Measurements from ENCODE around the gene KRTAP9-7.
"Not testable (repeated sequence)": the region's sequence is repeated elsewhere in the genome, so short reads cannot be mapped to it uniquely, and the experiment has no call there.

KRTAP9-7 gene

GRCh38 chr17:41275648-41276190 lies at the start of gene KRTAP9-7:
TSS of gene KRTAP9-7 (plus strand) at chr17:41275698. CDS start at chr17:41275698, 0 bp downstream.
- DNase-seq (ENCODE audit: low spot score): not testable (repeated sequence)

- DNase-seq (ENCODE audit: low spot score): no peak
These were observed 49.4 kb upstream of the KRTAP9-7 start for GRCh38 chr17:41226051-41226450.

GRCh38 chr17:41226598-41227095 lies 48.9 kb upstream of the KRTAP9-7 start, which contains the start of gene KRTAP9-2:
TSS of gene KRTAP9-2 (plus strand) at chr17:41226648. CDS start at chr17:41226655, 7 bp downstream.
- not testable (repeated sequence) for DNase-seq (ENCODE audit: low spot score)

- DNase-seq (ENCODE audit: low spot score): no peak
These were observed 45.4 kb upstream of the KRTAP9-7 start for GRCh38 chr17:41230094-41230493.

GRCh38 chr17:41231731-41232130 lies 43.8 kb upstream of the KRTAP9-7 start:
- DNase-seq (ENCODE audit: low spot score): no peak

GRCh38 chr17:41232399-41233105 lies 42.9 kb upstream of the KRTAP9-7 start, which contains the start of gene KRTAP9-3:
TSS of gene KRTAP9-3 (plus strand) at chr17:41232449. CDS start at chr17:41232502, 53 bp downstream.
- not testable (repeated sequence) for DNase-seq (ENCODE audit: low spot score)

GRCh38 chr17:41237116-41237515 lies 38.4 kb upstream of the KRTAP9-7 start:
- DNase-seq (ENCODE audit: low spot score): not testable (repeated sequence)

GRCh38 chr17:41237949-41238437 lies 37.5 kb upstream of the KRTAP9-7 start, which contains the start of gene KRTAP9-8:
TSS of gene KRTAP9-8 (plus strand) at chr17:41237999. CDS start at chr17:41238052, 53 bp downstream.
- DNase-seq (ENCODE audit: low spot score): not testable (repeated sequence)

GRCh38 chr17:41246995-41247787 lies 28.3 kb upstream of the KRTAP9-7 start:
- not testable (repeated sequence) for DNase-seq (ENCODE audit: low spot score)

- not testable (repeated sequence) for DNase-seq (ENCODE audit: low spot score)
These were observed 25.8 kb upstream of the KRTAP9-7 start, which contains the start of gene KRTAP9-4 for GRCh38 chr17:41249637-41250240. TSS of gene KRTAP9-4 (plus strand) at chr17:41249687. CDS start at chr17:41249721, 34 bp downstream.

- DNase-seq (ENCODE audit: low spot score): no peak
These were observed 24.2 kb upstream of the KRTAP9-7 start for GRCh38 chr17:41251261-41251660.

- DNase-seq (ENCODE audit: low spot score): no peak
These were observed 20.6 kb upstream of the KRTAP9-7 start for GRCh38 chr17:41254861-41255260.

GRCh38 chr17:41255381-41256290 lies 19.9 kb upstream of the KRTAP9-7 start, which contains the start of gene KRTAP9-9:
TSS of gene KRTAP9-9 (plus strand) at chr17:41255384.
- not testable (repeated sequence) for DNase-seq (ENCODE audit: low spot score)

- DNase-seq (ENCODE audit: low spot score): no peak
These were observed 19.2 kb upstream of the KRTAP9-7 start for GRCh38 chr17:41256291-41256685.

GRCh38 chr17:41258406-41258805 lies 17.1 kb upstream of the KRTAP9-7 start:
- DNase-seq (ENCODE audit: low spot score): no peak

- DNase-seq (ENCODE audit: low spot score): no peak
These were observed 12.3 kb upstream of the KRTAP9-7 start for GRCh38 chr17:41263212-41263611.

GRCh38 chr17:41264599-41264998 lies 10.9 kb upstream of the KRTAP9-7 start:
- DNase-seq (ENCODE audit: low spot score): no peak

- DNase-seq (ENCODE audit: low spot score): no peak
These were observed 10.4 kb upstream of the KRTAP9-7 start, which contains the start of gene KRTAP9-6 for GRCh38 chr17:41265078-41265477. TSS of gene KRTAP9-6 (plus strand) at chr17:41265378. CDS start at chr17:41265378, 0 bp downstream.

GRCh38 chr17:41267711-41268110 lies 7.8 kb upstream of the KRTAP9-7 start:
- no peak for DNase-seq (ENCODE audit: low spot score)

GRCh38 chr17:41271323-41271722 lies 4.2 kb upstream of the KRTAP9-7 start:
- not testable (repeated sequence) for DNase-seq (ENCODE audit: low spot score)
